T follicular helper cell (primary cell): ENCODE results near the gene ANGPTL4.

ENCODE experiments used
- DNase-seq: peaks from one replicate; pipeline ENCODE4 v3.0.0-alpha.2; 2020; ENCODE audit warnings: low read depth

The ANGPTL4 gene

DNA sequence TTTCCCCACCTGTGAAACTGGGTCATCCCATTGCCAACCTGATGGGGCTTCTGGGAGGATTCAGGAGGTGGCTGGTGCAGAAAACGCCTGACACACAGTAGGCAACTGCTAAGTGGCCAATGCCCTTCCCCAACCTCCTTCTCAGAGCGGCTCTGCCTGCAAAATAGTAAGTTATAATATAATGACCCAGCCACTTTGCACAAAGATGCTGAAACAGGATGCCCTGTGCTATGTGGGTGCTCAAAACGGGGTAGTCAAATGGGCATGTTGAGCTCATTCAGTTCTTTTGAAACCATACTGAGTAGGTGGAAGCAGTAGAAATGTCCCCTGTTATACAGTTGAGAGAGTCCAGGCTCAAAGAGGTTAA is 49.7 kb downstream of the ANGPTL4 start:
- DNase-seq = no peak

GRCh38 chr19:8416796-8417195 is 52.8 kb downstream of the ANGPTL4 start:
- no peak for DNase-seq

DNA sequence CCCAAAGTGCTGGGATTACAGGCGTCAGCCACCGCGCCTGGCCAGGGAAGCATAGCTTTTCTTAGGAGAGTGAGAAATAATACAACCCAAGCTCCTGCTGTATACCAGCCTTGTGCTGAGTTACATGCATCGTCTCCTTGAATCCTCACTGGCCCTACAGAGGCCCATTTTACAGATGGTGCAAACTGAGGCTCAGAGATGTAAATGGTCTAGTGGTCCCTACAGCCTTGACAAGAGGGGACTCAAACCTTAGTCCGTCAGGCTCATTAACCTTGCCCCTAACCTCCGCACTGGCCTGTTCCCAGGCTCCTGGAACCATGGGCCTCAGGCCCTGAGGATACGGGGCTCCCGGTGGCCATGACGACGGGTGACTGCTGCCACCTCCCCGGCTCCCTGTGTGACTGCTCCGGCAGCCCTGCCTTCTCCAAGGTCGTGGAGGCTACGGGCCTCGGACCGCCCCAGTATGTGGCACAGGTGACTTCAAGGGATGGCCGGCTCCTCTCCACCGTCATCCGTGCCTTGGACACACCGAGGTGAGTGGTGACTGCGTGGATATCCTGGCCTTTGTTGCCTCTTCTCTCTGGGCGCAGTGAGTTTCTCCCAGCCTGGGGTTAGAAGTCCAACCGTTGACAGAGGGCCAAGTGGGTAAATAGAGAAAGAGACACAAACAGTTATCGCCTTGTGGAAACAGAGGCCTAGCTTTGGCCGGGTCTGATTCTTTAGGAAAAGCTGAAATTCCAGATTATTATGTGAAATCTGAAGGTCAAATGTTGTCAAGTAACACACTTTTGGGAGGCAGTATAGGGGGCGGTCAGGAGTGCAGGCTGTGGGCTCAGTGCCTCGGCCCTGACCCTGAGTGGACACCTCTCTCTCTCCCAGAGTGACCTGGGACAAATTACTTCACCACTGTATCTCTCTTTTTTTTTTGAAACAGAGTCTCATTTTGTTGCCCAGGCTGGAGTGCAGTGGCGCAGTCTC is 57.8 kb downstream of the ANGPTL4 start:
- DNase-seq = no peak

GRCh38 chr19:8423817-8424223 is 59.9 kb downstream of the ANGPTL4 start:
- no peak for DNase-seq
